Suprapubic skin (tissue), 4 donors: Measurements from ENCODE around the gene COBLL1. TPM values are rescaled to one million over a fixed set of nuclear protein-coding genes. Genes with fewer than 3 reads are reported as not detected.

Experiments
- DNase-seq, 2 donors: peaks; one replicate each; pipeline ENCODE4 v3.0.0-alpha.2; 2019; ENCODE audit warnings: low spot score in 2 of 2
- H3K27ac ChIP-seq: fragments of 200-600 bp; sonication (generic); one replicate; pipeline ENCODE4 v1.5.1; 2019
- H3K27me3 ChIP-seq: fragments of 200-600 bp; sonication (generic); one replicate; pipeline ENCODE4 v1.5.1; 2019
- H3K36me3 ChIP-seq: fragments of 200-600 bp; sonication (generic); one replicate; pipeline ENCODE4 v1.5.1; 2019
- H3K4me1 ChIP-seq: fragments of 200-600 bp; sonication (generic); one replicate; pipeline ENCODE4 v1.5.1; 2019
- H3K4me3 ChIP-seq: fragments of 200-600 bp; sonication (generic); one replicate; pipeline ENCODE4 v1.5.1; 2019; ENCODE audit warnings: mild to moderate bottlenecking
- H3K9me3 ChIP-seq: fragments of 200-600 bp; sonication (generic); one replicate; pipeline ENCODE4 v1.5.1; 2019
- CTCF ChIP-seq, 2 donors: fragments of 200-600 bp in 1 of 2; fragments of 450-650 bp in 1 of 2; sonication (generic) in 1 of 2; IDR thresholded peaks; one replicate each; pipeline ENCODE4 v1.5.1; 2016 to 2019; ENCODE audit warnings: antibody characterized with exemption in 2 of 2, mild to moderate bottlenecking in 1 of 2, moderate library complexity in 1 of 2
- EP300 ChIP-seq: sonication (generic); formaldehyde crosslinking; IDR thresholded peaks from one replicate; pipeline ENCODE4 v1.6.1; 2017; ENCODE audit warnings: antibody characterized with exemption
- POLR2A ChIP-seq, 2 donors: fragments of 450-650 bp; IDR thresholded peaks; one replicate each; pipeline ENCODE4 v1.6.1; 2017; ENCODE audit warnings: antibody characterized with exemption in 2 of 2, mild to moderate bottlenecking in 2 of 2, moderate library complexity in 2 of 2
- POLR2AphosphoS5 ChIP-seq, 3 donors: sonication (generic); formaldehyde crosslinking; IDR thresholded peaks; one replicate each; pipeline ENCODE4 v1.6.1; 2017; ENCODE audit warnings: antibody characterized with exemption in 3 of 3
- WGBS: methylation state at CpG from one replicate; pipeline ENCODE4 v1.1.5; 2018; 5-methylcytosine and 5-hydroxymethylcytosine counted together
- total RNA-seq, 4 donors: library from RNA; depleted of rRNA; stranded (reverse); fragments of >200 nt; gene quantifications; one replicate each; pipeline ENCODE4 v1.1.0, GENCODE V29; 2016

The COBLL1 gene
- total RNA-seq, 4 donors from 2014 or later = 36.2 to 170 (median 61.0) TPM

GRCh38 chr2:164703915-164704706 lies 137.5 kb downstream of the COBLL1 start:
- Histone ChIP-seq H3K27me3 (no peaks in the 10 kb centered on the region), H3K4me1 (no peaks in the 10 kb centered on the region), H3K4me3 (no peak overlapping the region), H3K9me3 (no peaks in the 10 kb centered on the region), H3K36me3 (peaks cover 13% of the 10 kb centered on the region), H3K27ac (no peak overlapping the region)
- 91% methylated on average over 3 of the region's 3 CpGs for WGBS
- TF ChIP-seq CTCF (IDR thresholded peaks at IDR 0.05) = no peak
- TF ChIP-seq POLR2AphosphoS5 (IDR thresholded peaks at IDR 0.05) = no peak
- no peak for TF ChIP-seq POLR2A (IDR thresholded peaks at IDR 0.05)
- TF ChIP-seq EP300 = no peak
- DNase-seq = no peak

- Histone ChIP-seq H3K4me1 (no peaks in the 10 kb centered on the region), H3K36me3 (peaks cover 18% of the 10 kb centered on the region), H3K9me3 (no peaks in the 10 kb centered on the region), H3K27ac (no peak overlapping the region), H3K27me3 (no peaks in the 10 kb centered on the region), H3K4me3 (no peak overlapping the region)
- 83% methylated on average over 1 of the region's 1 CpG for WGBS
- no peak for DNase-seq
- no peak for TF ChIP-seq POLR2AphosphoS5 (IDR thresholded peaks at IDR 0.05)
- no peak for TF ChIP-seq EP300
- no peak for TF ChIP-seq POLR2A (IDR thresholded peaks at IDR 0.05)
- TF ChIP-seq CTCF (IDR thresholded peaks at IDR 0.05) = no peak
These were observed 140.1 kb downstream of the COBLL1 start for GRCh38 chr2:164701565-164701964.

DNA sequence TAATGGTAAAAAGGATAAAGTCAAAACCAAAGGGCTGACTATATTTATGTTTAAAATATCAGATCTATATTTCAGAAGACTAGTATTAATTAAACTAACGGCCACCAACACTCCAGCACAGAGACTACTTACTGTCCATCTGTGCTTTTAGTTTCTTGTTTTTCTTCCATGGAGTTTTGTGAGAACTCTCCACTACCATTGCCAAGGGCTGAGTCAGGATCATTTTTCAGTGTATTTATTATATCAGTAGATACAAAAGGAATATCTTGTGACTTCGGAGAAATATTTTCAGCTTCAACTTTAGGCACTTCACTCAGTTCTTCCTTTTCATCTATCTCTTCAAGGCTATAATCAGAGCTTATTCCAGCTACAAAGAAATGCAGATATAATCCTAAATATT lies 141.2 kb downstream of the COBLL1 start:
- TF ChIP-seq EP300 = no peak
- TF ChIP-seq POLR2AphosphoS5 (IDR thresholded peaks at IDR 0.05) = no peak
- no peak for TF ChIP-seq POLR2A (IDR thresholded peaks at IDR 0.05)
- no peak for TF ChIP-seq CTCF (IDR thresholded peaks at IDR 0.05)
- Histone ChIP-seq H3K36me3 (peaks cover 22% of the 10 kb centered on the region), H3K9me3 (no peaks in the 10 kb centered on the region), H3K27ac (no peak overlapping the region), H3K4me1 (no peaks in the 10 kb centered on the region), H3K27me3 (no peaks in the 10 kb centered on the region), H3K4me3 (no peak overlapping the region)
- 66% methylated on average over 2 of the region's 2 CpGs for WGBS
- no peak for DNase-seq

GRCh38 chr2:164697688-164698461 lies 143.7 kb downstream of the COBLL1 start:
- no peaks in the 10 kb centered on the region for H3K27me3 ChIP-seq
- no peaks in the 10 kb centered on the region for H3K9me3 ChIP-seq
- H3K36me3 ChIP-seq = peaks cover 28% of the 10 kb centered on the region
- no peak for TF ChIP-seq POLR2A (IDR thresholded peaks at IDR 0.05)
- peak in 1 of 2 donors; percentile 31 for TF ChIP-seq CTCF (IDR thresholded peaks at IDR 0.05)
- no peak for TF ChIP-seq POLR2AphosphoS5 (IDR thresholded peaks at IDR 0.05)
- no peak for TF ChIP-seq EP300
- H3K27ac ChIP-seq = no peak overlapping the region
- DNase-seq = no peak
- WGBS = 83% methylated on average over 3 of the region's 3 CpGs
- H3K4me1 ChIP-seq = no peaks in the 10 kb centered on the region
- H3K4me3 ChIP-seq = no peak overlapping the region

DNA sequence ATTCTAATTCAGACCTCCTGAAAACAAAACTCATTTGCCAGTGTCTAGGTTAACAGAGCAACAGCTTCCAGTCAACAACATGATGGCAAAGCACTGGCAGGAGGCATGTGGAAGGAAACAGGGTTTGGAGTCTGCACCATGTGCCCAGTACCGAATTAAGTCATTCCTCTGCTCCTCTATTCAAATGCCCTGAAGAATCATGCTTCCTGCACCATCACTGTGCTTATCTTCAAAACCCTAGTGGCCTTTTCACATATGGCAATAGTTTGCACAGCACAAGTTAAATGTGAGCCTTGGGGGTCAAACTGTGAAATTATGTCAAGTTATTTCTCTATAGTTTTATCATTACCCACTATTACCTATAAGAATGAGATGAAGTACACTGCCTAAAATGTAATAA lies 145.0 kb downstream of the COBLL1 start:
- no peaks in the 10 kb centered on the region for H3K9me3 ChIP-seq
- H3K27me3 ChIP-seq = no peaks in the 10 kb centered on the region
- WGBS = 82% methylated on average over 1 of the region's 1 CpG
- TF ChIP-seq EP300 (no peak), CTCF (IDR thresholded peaks at IDR 0.05) (no peak), POLR2A (IDR thresholded peaks at IDR 0.05) (no peak), POLR2AphosphoS5 (IDR thresholded peaks at IDR 0.05) (no peak)
- no peak for DNase-seq
- no peak overlapping the region for H3K27ac ChIP-seq
- H3K4me3 ChIP-seq = no peak overlapping the region
- H3K36me3 ChIP-seq = peaks cover 31% of the 10 kb centered on the region
- H3K4me1 ChIP-seq = no peaks in the 10 kb centered on the region
